HG02763 (cell line): ENCODE results near the gene THSD7A.

ENCODE experiments used
- ATAC-seq: cut with Tn5 transposase; IDR thresholded peaks from one replicate; pipeline ENCODE4 v1.9.1; 2021; ENCODE audit warnings: mild to moderate bottlenecking, moderate library complexity; ENCODE audit not compliant: unreplicated experiment

THSD7A gene

DNA sequence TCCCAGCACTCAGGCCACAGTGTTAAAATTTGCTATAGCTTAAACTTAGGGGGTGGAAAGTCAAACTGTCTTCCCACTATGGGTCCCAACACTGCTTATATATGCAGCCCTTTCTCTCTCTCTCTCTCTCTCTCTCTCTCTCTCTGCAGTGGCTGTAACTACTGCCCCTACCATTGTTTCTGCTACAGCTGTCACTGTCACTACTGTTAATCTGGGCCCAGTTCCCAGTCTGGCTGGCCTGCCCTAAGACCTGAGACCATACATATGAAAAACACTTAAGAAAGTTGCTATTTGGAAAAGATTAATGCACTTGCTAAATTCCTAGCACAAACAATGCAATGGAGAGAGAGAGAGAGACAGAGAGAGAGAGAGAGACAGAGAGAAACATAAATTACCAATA, 78.6 kb downstream of the THSD7A start:
- no peak for ATAC-seq

DNA sequence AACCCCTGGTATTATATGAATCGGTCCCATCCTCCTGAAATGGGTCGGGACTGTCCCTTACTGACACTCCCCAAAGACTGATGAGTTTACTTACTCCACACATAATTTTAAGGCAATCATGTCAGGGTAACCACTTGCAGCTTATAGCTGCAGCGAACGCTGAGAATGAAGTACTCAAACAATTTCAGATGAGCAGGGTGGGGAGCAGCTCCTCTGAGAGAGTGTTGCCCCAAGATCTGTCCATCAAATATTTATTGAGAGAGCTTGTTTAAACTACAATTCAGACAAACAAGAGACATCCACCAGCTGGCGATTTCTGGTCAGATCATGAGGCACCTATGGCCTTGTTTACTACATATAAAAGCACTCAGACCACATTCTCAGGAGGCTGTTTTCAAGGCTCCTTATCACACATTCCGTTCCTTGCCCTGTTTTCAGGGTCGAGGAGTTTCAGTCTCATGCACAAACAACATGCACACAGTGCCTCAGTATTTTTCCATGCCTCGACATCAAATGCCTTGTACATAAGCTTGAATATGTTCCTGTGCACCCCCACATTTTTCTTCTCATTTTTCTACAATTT, 80.1 kb downstream of the THSD7A start:
- no peak for ATAC-seq

GRCh38 chr7:11751315-11751714, 80.7 kb downstream of the THSD7A start:
- ATAC-seq = no peak

GRCh38 chr7:11750191-11750590, 81.8 kb downstream of the THSD7A start:
- ATAC-seq = no peak

- no peak for ATAC-seq
Observed at GRCh38 chr7:11749629-11750028, 82.4 kb downstream of the THSD7A start.

DNA sequence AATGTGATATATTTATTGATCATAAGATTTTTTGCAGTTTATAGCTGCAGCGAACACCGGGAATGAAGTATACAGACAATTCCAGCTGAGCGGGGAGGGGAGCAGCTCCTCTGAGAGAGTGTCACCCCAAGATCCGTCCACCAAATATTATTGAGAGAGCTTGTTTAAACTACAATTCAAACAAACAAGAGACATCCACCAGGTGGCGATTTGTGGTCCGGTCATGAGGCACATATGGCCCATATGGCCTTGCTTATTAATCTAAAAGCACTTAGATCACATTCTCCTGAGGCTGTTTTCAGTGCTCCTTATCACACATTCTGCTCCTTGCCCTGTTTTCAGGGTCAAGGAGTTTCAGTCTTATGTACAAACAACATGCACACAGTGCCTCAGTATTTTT, 83.1 kb downstream of the THSD7A start:
- ATAC-seq = no peak

- no peak for ATAC-seq
Observed at GRCh38 chr7:11747715-11748485, 84.1 kb downstream of the THSD7A start.

DNA sequence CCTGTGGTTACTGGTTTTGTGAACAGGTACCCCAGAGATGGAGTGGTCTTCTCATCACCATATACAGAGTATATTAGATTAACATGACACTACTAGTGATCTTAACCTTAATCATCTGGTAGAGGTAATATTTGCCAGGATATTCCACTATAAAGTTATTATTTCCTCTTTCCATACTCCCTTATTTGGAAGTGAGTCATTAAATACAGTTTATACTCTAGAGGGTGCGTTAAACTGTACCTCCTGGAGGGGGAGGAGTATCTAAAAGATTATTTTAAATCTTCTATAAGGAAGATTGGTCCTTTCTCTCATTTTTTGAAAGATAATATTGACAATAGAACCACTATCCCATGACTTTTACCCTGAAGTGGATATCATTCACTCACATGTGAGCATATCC, 85.4 kb downstream of the THSD7A start:
- no peak for ATAC-seq

GRCh38 chr7:11743548-11743947, 88.5 kb downstream of the THSD7A start:
- ATAC-seq = no peak

DNA sequence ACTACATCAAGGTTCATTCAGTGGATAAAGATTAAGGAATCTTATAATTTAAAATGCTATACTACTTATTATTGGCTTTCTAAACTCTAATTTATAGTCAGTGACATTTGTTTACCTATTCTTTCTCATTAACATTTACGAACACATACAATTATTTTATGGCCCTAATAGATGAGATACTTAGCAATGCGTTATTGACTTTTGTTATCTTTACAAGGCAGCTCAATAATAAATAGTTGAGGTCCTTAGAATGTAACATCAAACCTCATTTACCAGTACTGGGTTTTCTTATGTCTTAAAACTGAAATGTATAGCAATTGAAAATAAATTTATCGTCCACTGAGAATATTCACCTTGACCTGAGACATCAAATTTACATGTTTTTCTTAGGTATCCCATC, 89.0 kb downstream of the THSD7A start:
- no peak for ATAC-seq

DNA sequence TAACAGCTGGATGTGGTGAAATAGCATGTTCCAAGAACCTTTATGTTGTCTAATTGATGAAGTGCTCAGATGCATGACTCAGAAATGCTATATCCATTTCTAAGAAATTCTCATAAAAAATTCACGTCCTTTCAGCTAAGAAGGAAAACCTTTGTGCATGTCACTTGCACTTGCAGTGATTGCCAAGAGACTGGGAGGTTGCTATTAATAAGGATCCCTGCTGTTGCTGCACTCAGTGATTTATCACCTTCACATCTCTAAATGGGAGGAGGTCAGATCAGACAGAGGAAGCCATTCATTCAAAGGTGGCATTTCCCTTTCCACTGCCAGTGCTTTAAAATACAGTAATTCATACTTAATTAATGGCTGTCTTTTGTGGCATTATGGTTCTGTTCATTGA, 89.5 kb downstream of the THSD7A start:
- ATAC-seq = no peak

- no peak for ATAC-seq
Observed at GRCh38 chr7:11737723-11738122, 94.3 kb downstream of the THSD7A start.

GRCh38 chr7:11732207-11732606, 99.8 kb downstream of the THSD7A start:
- no peak for ATAC-seq

GRCh38 chr7:11730725-11731124, 101.3 kb downstream of the THSD7A start:
- no peak for ATAC-seq

GRCh38 chr7:11727864-11728263, 104.1 kb downstream of the THSD7A start:
- no peak for ATAC-seq

- ATAC-seq = no peak
Observed at GRCh38 chr7:11726794-11727155, 105.2 kb downstream of the THSD7A start.

DNA sequence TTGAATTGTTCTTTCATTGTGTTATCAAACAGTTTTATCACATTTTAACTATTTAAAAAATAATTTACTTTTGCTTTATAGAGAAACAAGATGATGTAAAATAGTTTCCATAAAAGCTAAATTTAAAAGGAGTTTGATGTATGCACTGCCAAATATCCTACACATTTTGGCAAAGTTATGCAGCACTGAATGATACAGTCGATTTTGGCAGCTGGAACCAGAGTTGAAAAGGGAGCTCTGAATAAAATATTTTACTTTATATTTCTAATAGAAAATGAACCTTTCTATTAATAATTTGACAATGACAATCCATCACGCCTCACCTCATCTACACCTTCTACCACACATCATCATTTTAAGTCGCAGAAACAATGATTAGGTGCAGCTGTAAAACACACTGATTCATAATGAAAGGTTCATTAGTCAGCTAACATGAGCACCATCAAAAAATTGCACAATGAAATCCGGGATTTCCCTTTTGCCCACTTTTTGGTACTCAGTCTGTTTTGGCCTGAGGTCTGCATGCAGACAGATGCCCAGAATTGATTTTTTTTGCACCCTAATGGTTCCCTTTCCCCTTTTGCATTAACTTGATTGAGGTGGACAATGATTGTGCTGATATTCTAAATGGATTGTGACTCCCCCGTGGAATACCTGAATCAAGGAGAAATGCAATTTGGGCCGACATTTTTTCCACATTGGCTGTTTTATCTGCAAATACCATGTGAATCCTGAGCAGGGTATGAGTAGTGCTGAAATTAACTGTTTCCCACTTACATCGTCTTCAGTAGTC, 105.8 kb downstream of the THSD7A start:
- ATAC-seq = no peak

DNA sequence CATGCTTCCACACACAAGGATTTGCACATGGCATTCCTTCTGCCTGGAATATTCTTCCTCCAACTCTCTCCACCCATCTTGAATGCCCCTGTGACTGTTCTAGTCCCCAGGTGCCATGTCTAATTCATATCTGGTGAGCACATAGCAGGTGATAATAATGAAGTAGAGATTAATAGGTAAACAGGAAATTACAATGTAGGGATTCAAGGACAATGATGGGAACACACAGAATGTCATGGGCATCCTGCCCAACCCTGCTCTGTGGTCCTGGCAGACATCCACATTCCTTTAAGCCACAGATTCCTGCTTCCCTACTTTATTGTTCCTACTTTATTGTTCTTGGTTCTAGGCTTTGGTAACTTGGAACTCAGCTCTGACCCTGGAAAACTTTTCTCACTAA, 115.8 kb downstream of the THSD7A start:
- ATAC-seq = no peak

GRCh38 chr7:11714676-11715075, 117.3 kb downstream of the THSD7A start:
- ATAC-seq = no peak

- no peak for ATAC-seq
Observed at GRCh38 chr7:11714205-11714604, 117.8 kb downstream of the THSD7A start.

- ATAC-seq = no peak
Observed at GRCh38 chr7:11713352-11713751, 118.6 kb downstream of the THSD7A start.

- no peak for ATAC-seq
Observed at GRCh38 chr7:11710377-11710776, 121.6 kb downstream of the THSD7A start.
